Suprapubic skin (tissue), 4 donors: ENCODE results near the gene SERPING1.

Source experiments
- CTCF ChIP-seq, 2 donors: fragments of 200-600 bp in 1 of 2; fragments of 450-650 bp in 1 of 2; sonication (generic) in 1 of 2; IDR thresholded peaks; one replicate each; pipeline ENCODE4 v1.5.1; 2016 to 2019; ENCODE audit warnings: antibody characterized with exemption in 2 of 2, mild to moderate bottlenecking in 1 of 2, moderate library complexity in 1 of 2
- EP300 ChIP-seq: sonication (generic); formaldehyde crosslinking; IDR thresholded peaks from one replicate; pipeline ENCODE4 v1.6.1; 2017; ENCODE audit warnings: antibody characterized with exemption
- POLR2A ChIP-seq, 2 donors: fragments of 450-650 bp; IDR thresholded peaks; one replicate each; pipeline ENCODE4 v1.6.1; 2017; ENCODE audit warnings: antibody characterized with exemption in 2 of 2, mild to moderate bottlenecking in 2 of 2, moderate library complexity in 2 of 2
- POLR2AphosphoS5 ChIP-seq, 3 donors: sonication (generic); formaldehyde crosslinking; IDR thresholded peaks; one replicate each; pipeline ENCODE4 v1.6.1; 2017; ENCODE audit warnings: antibody characterized with exemption in 3 of 3

GRCh38 chr11:57643802-57644201 is 46.3 kb downstream of the SERPING1 start:
- TF ChIP-seq CTCF (IDR thresholded peaks at IDR 0.05), result no peak
- TF ChIP-seq POLR2A (IDR thresholded peaks at IDR 0.05), result no peak
- TF ChIP-seq EP300, result no peak
- TF ChIP-seq POLR2AphosphoS5 (IDR thresholded peaks at IDR 0.05), result no peak
